Peyer's patch (tissue), 4 donors: Measurements from ENCODE around the gene KCNB1. TPM values are rescaled to one million over a fixed set of nuclear protein-coding genes. Genes with fewer than 3 reads are reported as not detected.
A peak's percentile ranks its signal among the peaks of the same experiment; 100 is the strongest.

Experiments used
- DNase-seq, 3 donors: peaks; one replicate each; pipeline ENCODE4 v3.0.0-alpha.2; 2017 to 2019
- H3K27ac ChIP-seq, 4 donors: fragments of 200-600 bp; sonication (generic); one replicate each; pipeline ENCODE4 v1.5.1; 2016 to 2019
- H3K27me3 ChIP-seq, 2 donors: fragments of 200-600 bp; sonication (generic); one replicate each; pipeline ENCODE4 v1.5.1; 2019
- H3K36me3 ChIP-seq, 3 donors: fragments of 200-600 bp; sonication (generic); one replicate each; pipeline ENCODE4 v1.5.1; 2016 to 2019
- H3K4me1 ChIP-seq, 4 donors: fragments of 200-600 bp; sonication (generic); one replicate each; pipeline ENCODE4 v1.5.1; 2016 to 2019
- H3K4me3 ChIP-seq, 4 donors: fragments of 200-600 bp; sonication (generic); 1 replicate in 3 of 4; 2 replicates in 1 of 4; pipeline ENCODE4 v1.5.1; 2016 to 2019; ENCODE audit warnings: mild to moderate bottlenecking in 1 of 4
- H3K9me3 ChIP-seq, 4 donors: fragments of 200-600 bp; sonication (generic); one replicate each; pipeline ENCODE4 v1.5.1; 2016 to 2019; ENCODE audit warnings: mild to moderate bottlenecking in 1 of 4
- CTCF ChIP-seq, 6 experiments: fragments of 450-650 bp in 4 of 6; fragments of 200-600 bp in 2 of 6; sonication (generic) in 1 of 6; IDR thresholded peaks; one replicate each; pipeline ENCODE4 v1.5.1; 2017 to 2019; ENCODE audit warnings: antibody characterized with exemption in 6 of 6, mild to moderate bottlenecking in 3 of 6, moderate library complexity in 1 of 6
- POLR2A ChIP-seq, 2 donors: fragments of 450-650 bp; IDR thresholded peaks; one replicate each; pipeline ENCODE4 v1.5.1; 2017; ENCODE audit warnings: antibody characterized with exemption in 2 of 2, mild to moderate bottlenecking in 2 of 2, moderate library complexity in 2 of 2
- total RNA-seq, 4 donors: library from RNA; depleted of rRNA; stranded (reverse); fragments of >200 nt; gene quantifications; one replicate each; pipeline ENCODE4 v1.1.0, GENCODE V29; 2016

Gene KCNB1
- total RNA-seq, 4 donors from 2014 or later: 0.35 to 0.85 (median 0.61) TPM

- Histone ChIP-seq H3K9me3 (no peaks in the 10 kb centered on the region), H3K4me3 (no peak overlapping the region), H3K27ac (peak overlapping the region in 1 of 4 donors; percentile 70), H3K36me3 (no peaks in the 10 kb centered on the region), H3K27me3 (no peaks in the 10 kb centered on the region), H3K4me1 (peaks cover 0 to 6% (median 0%) of the 10 kb centered on the region in 4 donors)
- DNase-seq: no peak
- no peak for TF ChIP-seq POLR2A (IDR thresholded peaks at IDR 0.05)
- TF ChIP-seq CTCF (IDR thresholded peaks at IDR 0.05): no peak
Measured at GRCh38 chr20:49422161-49422560, 60.3 kb downstream of the KCNB1 start.

GRCh38 chr20:49420811-49421295 lies 61.6 kb downstream of the KCNB1 start:
- Histone ChIP-seq H3K4me3 (no peak overlapping the region), H3K27me3 (no peaks in the 10 kb centered on the region), H3K4me1 (peaks cover 0 to 6% (median 0%) of the 10 kb centered on the region in 4 donors), H3K27ac (peak overlapping the region in 1 of 4 donors; percentile 70), H3K9me3 (no peaks in the 10 kb centered on the region), H3K36me3 (no peaks in the 10 kb centered on the region)
- DNase-seq: no peak
- no peak for TF ChIP-seq CTCF (IDR thresholded peaks at IDR 0.05)
- no peak for TF ChIP-seq POLR2A (IDR thresholded peaks at IDR 0.05)

- Histone ChIP-seq H3K27ac (peak overlapping the region in 1 of 4 donors; percentile 70), H3K27me3 (no peaks in the 10 kb centered on the region), H3K36me3 (no peaks in the 10 kb centered on the region), H3K4me1 (peaks cover 0 to 6% (median 0%) of the 10 kb centered on the region in 4 donors), H3K9me3 (no peaks in the 10 kb centered on the region), H3K4me3 (no peak overlapping the region)
- DNase-seq: no peak
- TF ChIP-seq POLR2A (IDR thresholded peaks at IDR 0.05): no peak
- no peak for TF ChIP-seq CTCF (IDR thresholded peaks at IDR 0.05)
Measured at GRCh38 chr20:49420292-49420691, 62.2 kb downstream of the KCNB1 start.

- Histone ChIP-seq H3K9me3 (no peaks in the 10 kb centered on the region), H3K4me1 (peaks cover 0 to 6% (median 0%) of the 10 kb centered on the region in 4 donors), H3K4me3 (no peak overlapping the region), H3K27ac (peak overlapping the region in 1 of 4 donors; percentile 70), H3K27me3 (no peaks in the 10 kb centered on the region), H3K36me3 (no peaks in the 10 kb centered on the region)
- DNase-seq: no peak
- TF ChIP-seq CTCF (IDR thresholded peaks at IDR 0.05) (no peak), POLR2A (IDR thresholded peaks at IDR 0.05) (no peak)
Measured at GRCh38 chr20:49419785-49420184, 62.7 kb downstream of the KCNB1 start.

GRCh38 chr20:49418809-49419208 lies 63.7 kb downstream of the KCNB1 start:
- peaks cover 0 to 6% (median 0%) of the 10 kb centered on the region in 4 donors for H3K4me1 ChIP-seq
- H3K9me3 ChIP-seq: no peaks in the 10 kb centered on the region
- H3K36me3 ChIP-seq: no peaks in the 10 kb centered on the region
- no peaks in the 10 kb centered on the region for H3K27me3 ChIP-seq
- peak overlapping the region in 1 of 4 donors; percentile 70 for H3K27ac ChIP-seq
- no peak overlapping the region for H3K4me3 ChIP-seq
- TF ChIP-seq CTCF (IDR thresholded peaks at IDR 0.05) (no peak), POLR2A (IDR thresholded peaks at IDR 0.05) (no peak)
- DNase-seq: no peak
